Measurements from ENCODE around the gene DGAT2.
"Not testable (repeated sequence)": the region's sequence is repeated elsewhere in the genome, so short reads cannot be mapped to it uniquely, and the experiment has no call there.

DGAT2 gene, protein sequence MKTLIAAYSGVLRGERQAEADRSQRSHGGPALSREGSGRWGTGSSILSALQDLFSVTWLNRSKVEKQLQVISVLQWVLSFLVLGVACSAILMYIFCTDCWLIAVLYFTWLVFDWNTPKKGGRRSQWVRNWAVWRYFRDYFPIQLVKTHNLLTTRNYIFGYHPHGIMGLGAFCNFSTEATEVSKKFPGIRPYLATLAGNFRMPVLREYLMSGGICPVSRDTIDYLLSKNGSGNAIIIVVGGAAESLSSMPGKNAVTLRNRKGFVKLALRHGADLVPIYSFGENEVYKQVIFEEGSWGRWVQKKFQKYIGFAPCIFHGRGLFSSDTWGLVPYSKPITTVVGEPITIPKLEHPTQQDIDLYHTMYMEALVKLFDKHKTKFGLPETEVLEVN

DNA sequence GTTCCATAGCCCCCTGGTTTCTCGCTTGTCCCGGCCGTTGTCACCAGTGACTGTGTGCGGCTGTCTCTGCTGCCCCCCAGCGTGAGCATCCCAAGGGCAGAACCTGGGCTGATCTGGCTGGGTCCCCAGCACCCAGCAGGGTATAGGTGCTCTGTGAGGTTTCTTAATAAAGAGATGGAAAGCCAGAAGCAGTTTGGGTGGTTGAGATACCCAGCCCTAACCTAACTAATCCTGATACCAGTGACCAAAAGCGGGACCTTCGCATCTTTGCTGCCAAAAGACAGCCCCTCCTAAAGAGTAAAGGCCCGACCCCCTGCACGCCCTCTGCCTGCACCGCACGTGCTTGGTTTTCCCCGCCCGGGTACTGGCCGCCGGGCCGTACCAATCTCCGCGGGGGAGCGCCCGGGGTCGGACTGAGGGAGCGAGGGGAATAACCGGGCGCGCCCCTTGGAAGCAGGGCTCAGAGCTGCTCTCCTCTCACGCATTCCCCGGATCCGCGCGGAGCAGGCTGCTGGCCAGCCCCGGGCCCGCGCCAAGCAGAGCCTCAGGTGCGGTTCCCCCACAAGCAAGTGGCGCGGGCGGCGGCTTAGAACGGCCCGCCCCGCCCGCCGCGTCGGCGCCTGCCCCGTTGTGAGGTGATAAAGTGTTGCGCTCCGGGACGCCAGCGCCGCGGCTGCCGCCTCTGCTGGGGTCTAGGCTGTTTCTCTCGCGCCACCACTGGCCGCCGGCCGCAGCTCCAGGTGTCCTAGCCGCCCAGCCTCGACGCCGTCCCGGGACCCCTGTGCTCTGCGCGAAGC, at the start of gene DGAT2:
TSS of gene DGAT2 (plus strand) at position 667 of the 797 bp plus-strand sequence. CDS start 214 bp downstream, outside the sequence.
- peak; percentile 27 for DNase-seq (ENCODE audit: low read depth)

DNA sequence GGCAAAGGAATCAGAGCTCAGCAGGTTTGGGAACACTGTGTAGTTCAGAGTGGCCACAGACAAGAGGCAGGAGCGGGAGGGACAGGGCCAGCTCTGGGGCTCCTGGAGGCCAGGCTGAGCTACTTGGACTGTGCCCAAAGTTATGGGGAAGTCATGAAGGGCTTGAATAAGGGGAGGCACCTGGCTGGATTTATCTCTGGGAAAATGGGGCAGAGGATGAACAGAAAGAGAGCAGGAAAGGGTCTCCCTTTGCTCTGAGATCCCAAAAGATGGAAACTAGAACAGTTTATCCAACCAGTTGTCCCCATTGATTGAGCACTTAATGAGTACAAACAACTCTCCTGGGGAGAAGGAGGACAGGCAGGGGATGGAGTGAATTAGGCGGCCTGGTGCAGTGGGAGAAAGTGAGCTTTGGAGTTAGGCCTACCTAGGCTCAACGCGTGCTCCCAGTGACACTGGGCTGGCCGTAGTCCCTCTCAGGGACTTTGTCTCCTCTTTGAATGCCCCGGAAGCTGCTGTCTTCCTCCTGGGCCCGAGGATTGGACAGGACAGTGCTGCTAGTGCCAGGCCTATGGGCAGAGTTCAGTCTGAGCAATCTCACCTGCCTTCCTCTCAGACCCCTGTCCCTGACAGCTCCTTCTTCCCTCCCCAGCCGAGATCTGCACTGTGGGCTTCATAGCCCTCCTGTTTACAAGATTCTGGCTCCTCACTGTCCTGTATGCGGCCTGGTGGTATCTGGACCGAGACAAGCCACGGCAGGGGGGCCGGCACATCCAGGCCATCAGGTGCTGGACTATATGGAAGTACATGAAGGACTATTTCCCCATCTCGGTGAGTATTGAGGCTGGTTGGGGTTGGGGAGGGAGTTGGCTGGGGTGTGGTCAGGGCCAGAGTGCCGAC, 49.0 kb upstream of the DGAT2 start:
- DNase-seq (ENCODE audit: low read depth) = no peak

DNA sequence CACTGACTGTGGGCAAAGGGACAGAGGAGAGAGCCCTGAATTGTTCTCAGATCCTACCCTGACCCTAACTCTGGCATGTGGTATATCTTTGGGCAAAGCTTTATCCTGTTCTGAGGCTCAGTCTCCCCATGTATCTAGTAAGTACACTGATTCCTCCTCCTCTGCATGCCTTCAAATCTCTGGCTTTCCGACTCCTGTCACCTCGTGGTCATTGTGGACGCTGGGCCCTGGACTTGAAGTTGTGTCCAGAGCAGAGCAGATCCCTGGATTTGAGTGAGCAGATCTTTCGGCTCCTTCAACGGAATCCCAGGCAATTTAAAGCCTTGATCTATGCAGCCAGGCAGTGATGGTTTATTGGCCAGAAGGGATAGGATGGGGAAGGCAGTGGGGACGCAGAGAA, 47.9 kb upstream of the DGAT2 start:
- no peak for DNase-seq (ENCODE audit: low read depth)

DNA sequence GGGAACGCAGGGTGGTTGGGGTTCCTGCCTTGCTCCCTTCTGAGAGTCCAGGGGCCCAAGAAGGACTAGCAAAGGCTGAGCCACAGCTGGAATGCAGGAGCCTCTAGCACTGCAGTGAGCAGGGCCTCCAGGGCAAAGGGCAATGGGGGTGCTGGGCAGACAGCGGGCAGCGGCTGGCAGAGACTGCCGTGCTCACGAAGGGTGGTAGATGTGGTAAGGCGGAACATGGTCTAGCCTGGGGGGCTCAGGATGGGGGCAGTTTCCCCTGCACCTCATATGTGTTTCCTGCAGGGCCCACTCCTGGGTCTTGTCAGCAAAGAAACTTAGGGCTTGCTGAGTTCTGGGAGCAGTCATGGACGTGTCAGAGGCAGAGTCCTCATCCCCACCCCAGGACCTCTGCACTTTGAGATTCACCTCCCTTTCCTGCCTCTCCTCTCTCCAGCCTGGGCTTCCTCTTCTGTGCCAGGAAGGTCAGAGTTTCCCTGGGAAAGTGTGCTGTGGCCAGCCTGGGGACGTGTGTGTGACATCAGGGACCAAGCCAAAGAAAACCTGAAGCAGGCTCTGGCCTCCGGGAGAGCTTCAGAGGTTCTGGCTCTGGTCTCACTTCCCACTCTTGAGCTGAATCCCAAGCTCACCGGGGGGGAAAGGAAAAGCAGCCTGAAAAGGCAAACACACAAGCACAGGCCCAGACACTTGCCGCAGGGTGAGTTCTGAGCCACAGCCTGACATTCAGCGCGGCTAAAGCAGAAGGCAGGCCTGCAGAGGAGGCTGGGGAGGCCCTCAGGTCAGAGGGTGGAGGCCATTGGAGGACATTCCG, 46.5 kb upstream of the DGAT2 start:
- no peak for DNase-seq (ENCODE audit: low read depth)

DNA sequence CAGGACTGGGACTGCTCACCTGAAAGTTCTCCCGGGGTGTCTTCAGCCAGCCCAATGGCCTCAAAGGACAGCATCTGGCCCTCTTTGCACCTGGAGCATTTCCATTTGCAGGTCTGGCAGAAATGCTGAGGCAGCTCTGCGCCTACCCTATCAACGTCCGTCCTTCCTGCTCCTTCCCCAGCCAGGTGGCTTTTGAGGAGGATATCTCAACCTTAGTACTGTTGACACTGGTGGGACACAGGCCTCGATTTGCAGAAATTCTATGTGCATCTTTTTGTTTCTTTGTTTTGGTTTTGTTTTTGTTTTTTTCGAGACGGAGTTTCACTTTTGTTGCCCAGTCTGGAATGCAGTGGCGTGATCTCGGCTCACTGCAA, 45.9 kb upstream of the DGAT2 start:
- no peak for DNase-seq (ENCODE audit: low read depth)

DNA sequence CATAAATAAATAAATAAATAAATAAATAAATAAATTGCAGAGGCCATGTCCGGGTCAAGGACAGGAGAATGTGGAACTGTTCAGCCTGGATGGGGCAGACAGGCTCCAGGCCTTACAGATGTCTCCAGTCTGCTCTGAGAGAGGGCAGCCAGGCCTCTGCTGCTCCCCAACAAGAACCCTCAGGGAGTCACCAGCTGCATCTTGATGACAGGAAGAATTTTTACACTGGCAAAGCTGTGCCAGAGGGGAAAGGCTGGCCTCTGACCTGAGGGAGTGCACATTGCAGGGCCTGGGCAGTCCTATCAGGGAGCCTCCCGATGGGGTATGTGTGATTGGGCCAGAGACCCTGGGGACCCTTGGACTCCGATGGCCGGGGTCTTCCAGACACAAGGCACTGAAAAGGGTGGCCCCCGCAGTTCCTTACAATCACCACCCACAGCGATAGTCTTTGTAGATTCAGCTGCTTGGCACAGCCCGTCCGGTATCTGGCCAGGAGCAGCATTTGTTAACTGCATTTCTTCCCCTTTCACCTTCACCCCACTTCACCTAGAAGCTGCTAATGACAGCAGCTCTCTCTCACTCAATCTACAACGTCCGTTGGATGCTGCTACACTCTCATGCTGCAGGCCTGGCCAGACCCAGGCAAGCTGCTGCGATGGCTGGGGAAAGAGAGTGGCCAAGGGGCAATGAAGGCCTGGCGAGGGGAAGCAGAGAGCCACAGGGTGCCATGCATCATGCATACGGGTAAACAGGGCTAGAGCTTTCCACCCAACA, 42.8 kb upstream of the DGAT2 start:
- no peak for DNase-seq (ENCODE audit: low read depth)

DNA sequence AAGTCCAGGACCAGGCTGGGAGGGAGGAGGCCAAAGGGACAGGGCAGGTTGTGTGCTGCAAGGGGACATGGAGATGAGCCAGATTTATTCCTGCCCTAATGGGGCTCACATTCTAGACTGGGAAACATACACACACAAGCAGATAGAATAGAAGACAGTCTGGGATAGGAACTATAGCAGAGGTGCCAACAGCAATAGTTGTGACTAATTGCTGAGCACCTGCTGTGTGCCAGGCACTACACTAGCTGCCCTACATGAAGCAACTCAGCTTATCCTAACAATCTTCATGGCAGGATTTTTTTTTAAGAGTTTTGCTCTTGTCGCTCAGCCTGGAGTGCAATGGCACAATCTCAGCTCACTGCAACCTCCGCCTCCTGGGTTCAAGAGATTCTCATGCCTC, 39.6 kb upstream of the DGAT2 start:
- no peak for DNase-seq (ENCODE audit: low read depth)

DNA sequence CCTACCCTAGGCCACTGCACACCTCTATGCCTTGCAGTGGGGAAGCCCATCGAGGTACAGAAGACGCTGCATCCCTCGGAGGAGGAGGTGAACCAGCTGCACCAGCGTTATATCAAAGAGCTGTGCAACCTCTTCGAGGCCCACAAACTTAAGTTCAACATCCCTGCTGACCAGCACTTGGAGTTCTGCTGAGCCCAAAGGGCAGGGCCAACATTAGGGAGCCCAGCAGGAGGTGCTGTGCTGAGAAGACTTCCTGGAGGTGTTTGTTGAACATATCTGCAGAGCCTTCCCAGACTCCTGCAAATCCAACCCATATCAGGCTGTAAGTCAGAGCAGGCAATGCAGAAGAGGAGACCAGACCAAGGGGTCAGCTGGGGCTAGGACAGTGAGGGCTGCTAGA, 37.5 kb upstream of the DGAT2 start:
- DNase-seq (ENCODE audit: low read depth) = no peak

DNA sequence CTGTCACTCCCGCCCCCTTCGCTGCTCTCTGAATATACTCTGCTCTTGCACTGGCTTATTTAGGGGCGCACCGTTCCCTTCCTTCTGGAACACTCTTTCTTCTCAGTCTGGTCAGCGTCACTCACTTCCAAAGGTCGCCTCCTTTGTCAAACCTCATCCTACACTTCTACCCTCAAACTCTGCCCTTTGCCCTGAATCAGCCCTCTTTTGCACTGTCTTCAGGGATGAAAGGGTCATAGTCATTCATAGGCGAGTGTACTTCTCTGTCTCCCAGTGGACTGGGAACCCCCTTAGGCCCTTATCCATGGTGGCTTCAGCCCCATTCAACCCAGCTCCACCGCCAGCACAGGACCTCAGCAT, 35.5 kb upstream of the DGAT2 start:
- DNase-seq (ENCODE audit: low read depth) = no peak

DNA sequence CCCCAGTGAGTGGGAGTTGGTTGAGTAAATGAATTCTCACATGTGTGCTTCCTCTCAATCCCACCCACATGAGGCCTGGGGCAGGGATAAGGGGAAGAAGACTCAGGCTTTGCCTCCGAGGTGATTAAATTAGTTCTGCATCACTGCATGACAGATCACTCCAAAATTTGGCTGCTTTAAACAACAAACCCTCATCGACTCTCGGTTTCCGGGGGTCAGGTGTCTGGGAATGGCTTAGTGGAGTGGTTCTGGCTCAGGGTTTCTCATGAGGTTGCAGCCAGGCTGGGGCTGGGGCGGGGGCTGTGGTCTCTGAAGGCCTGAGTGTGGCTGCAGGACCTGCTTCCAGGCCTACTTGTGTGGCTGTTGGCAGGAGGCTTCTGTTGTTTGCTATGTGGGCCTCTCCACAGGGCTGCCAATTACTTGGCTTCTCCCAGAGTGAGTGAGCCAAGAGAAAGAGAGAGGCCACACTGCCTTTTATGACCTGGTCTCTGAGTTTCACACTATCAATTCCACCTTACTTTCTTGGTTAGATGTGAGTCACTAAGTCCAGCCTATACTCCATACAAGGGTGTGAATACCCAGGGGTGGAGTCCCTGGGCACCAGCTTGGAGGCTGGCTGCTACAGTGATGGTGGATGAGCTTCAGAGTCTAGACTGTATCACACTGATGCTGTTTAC, 35.0 kb upstream of the DGAT2 start:
- no peak for DNase-seq (ENCODE audit: low read depth)

DNA sequence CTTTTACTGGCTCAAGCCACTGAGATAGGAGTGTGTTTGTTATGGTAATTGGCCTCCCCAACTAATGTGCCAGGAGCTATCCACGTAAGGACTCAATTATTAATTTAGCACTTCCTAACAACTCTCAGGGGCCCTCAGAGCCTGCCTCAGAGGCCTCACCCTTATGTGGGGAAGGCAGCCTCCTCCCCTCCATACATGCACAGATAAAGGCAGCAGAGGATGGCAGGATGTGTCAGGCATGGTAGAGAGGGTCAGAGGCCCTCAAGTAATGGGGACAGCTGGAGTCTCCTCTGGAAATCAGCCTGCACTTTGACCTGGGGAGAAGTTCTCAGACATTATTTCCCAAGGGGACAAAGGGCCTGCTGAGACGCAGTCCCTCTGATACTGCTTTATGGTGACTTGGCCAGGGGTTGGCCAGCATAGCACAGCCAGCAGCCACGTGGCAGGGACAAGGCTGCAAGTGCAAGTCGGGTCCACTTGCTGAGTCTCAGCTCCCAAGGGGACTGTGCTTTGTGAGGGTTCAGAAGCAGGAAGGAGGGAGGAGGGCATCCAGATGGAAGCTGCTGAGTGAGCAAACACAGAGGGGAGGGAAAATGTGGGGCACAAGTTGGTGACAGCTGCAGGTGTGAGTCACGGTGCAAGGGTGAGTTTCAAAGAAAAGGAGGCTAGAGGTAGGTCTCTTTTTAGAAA, 33.9 kb upstream of the DGAT2 start:
- DNase-seq (ENCODE audit: low read depth) = no peak

DNA sequence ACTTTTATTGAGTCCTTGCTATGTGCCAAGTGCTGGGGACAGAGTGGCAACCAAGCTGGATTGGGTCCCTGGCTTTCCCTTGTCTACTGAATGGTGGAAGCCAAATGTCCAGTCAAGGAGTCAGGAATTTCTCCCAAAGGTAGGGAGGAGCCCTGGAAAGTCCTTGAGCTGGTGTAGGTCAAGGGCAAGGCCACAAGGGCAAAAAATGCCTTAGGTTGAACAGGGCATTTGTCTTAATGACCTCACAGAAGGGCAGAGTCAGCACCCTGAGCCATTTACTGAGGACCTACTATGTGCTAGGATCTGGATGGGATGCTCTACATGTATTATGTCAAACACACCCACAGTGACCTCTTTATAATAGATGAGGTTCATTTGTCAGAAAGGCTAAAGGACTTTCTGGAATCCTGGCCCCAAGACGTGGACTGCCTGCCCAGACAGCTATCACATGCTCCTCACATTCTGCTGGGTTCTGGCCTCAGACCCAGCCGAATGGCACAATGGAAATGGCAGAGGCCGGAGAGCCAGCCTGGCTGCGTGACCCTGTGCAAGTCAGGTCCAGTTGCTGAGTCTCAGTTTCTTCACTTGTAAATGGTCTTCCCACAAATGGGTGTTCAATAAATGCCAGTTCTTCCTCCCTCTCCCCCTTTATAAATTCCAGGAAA, 33.3 kb upstream of the DGAT2 start:
- no peak for DNase-seq (ENCODE audit: low read depth)

DNA sequence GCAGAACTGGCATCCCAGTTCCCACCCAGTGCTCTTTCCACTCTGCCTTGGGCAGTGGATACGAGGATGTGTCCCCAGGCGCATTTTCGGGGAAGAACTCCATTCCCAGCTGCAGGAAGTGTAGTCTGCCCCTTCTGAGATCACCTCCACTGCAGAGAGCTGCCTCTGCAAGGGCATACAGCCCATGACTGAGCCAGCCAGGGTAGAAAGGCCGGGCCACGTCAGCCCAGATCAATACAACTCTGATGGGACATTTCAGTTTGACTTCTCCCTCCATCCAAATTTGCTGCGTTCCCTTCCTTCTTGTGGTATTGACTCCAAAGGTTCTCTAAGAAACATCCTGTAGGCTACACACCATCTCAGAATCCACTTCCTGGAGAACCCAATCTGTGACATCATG, 31.3 kb upstream of the DGAT2 start:
- DNase-seq (ENCODE audit: low read depth) = no peak

DNA sequence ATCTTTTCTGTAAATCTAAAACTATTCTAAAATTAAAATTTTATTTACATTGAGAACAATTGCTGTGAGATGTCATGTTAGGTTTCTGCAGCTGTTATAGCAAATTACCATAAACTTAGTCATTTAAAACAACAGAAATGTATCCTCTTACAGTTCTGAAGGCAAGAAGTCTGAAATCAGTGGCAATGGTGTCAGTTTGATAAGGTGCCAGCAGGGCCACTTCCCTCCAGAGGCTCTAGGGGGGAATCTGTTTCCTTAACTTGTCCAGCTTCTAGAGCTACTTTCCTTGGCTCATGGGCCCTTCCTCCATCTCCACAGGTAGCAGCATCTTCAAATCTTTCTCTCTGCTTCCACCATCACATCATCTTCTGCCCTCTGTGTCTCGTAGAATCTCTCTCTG, 27.9 kb upstream of the DGAT2 start:
- no peak for DNase-seq (ENCODE audit: low read depth)

DNA sequence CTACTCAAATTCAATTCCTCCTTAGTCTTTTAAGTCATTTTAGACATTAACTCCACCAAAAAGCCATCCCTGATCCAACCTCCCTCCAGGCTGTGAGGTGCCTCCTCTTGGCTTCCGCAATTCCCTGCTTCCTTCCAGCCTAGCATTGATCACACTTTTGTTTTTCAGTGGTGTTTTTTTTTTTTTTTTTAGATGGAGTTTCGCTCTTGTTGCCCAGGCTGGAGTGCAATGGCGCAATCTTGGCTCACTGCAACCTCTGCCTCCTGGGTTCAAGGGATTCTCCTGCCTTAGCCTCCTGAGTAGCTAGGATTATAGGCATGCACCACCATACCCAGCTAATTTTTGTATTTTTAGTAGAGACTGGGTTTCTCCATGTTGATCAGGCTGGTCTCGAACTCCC, 25.4 kb upstream of the DGAT2 start:
- not testable (repeated sequence) for DNase-seq (ENCODE audit: low read depth)

DNA sequence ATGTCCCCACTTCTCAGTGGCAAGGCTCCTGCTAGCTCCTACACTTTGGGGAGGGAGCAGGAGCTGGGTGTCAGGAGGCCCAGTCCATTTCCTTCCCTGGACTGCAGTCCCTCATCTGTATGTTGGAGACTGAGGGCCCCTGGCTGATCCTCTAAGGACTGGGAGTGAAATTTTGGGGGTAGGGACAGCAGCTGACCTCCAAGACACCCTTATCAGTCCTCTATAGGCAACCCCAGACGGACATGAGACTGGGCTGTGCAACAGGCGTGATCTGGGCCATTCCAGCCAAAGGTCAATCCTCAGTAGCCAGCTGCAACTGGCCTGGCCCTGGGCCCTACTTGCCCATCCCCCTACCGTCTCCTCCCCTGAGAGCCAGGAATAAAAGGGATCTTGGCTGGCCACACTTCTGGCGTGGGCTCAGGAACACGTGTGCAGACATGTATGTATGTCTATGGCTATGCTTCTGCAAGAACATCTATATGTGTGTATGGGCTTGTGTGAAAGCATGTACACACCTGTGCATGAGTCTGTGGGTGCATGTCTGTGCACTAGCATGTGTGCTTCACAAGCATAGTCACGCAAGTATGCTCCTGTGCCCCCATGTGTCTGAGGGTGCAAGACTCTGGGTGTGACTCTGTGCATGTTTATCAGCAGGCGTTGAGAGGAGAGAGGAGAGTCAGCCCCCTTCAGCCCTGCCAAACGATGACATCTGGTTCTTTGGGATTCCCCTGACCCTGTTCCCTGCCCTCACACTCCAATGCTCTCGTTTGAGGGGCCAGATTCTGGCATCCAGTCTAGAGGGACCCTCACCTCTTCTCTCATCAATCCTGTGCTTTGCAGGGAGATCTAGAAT, 24.6 kb upstream of the DGAT2 start:
- no peak for DNase-seq (ENCODE audit: low read depth)

DNA sequence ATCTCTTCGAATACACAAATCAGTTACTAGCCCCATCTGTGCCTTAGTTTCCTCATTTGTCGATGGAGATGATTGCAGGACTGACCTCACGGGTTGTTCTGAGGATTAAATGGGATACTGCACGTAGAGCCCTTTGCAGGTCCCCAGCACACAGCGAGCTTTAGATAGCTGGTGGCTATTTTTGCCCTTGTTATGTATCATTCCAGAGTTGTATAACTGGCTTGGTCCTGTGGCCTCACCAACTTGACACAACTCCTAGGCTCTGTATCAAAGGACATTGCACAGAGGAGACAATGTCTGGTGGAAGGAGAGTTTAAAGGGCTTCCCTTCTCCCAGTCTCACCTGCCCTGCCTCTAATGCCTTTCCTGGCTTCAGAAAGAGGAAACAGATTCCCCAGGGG, 22.8 kb upstream of the DGAT2 start:
- no peak for DNase-seq (ENCODE audit: low read depth)

DNA sequence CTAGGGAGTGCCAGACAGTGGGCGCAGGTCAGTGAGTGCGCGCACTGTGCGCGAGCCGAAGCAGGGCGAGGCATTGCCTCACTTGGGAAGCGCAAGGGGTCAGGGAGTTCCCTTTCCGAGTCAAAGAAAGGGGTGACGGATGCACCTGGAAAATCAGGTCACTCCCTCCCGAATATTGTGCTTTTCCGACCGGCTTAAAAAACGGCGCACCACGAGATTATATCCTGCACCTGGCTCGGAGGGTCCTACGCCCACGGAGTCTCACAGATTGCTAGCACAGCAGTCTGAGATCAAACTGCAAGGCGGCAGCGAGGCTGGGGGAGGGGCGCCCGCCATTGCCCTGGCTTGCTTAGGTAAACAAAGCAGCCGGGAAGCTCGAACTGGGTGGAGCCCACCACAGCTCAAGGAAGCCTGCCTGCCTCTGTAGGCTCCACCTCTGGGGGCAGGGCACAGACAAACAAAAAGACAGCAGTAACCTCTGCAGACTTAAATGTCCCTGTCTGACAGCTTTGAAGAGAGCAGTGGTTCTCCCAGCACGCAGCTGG, 19.8 kb upstream of the DGAT2 start:
- DNase-seq (ENCODE audit: low read depth) = not testable (repeated sequence)
